HepG2 (cell line): ENCODE data around the gene ATM. TPM values are rescaled to one million over a fixed set of nuclear protein-coding genes. Genes with fewer than 3 reads are reported as not detected.
A peak's percentile ranks its signal among the peaks of the same experiment; 100 is the strongest.

Experiments used
- ASH2L ChIP-seq: fragments of 300-600, 200-600 bp; sonication (generic); IDR thresholded peaks from 2 replicates; pipeline ENCODE4 v1.7.0; 2017; ENCODE audit warnings: low read depth, mild to moderate bottlenecking, moderate library complexity, mixed read lengths, low read length; ENCODE audit not compliant: insufficient read length
- EED ChIP-seq: sonication (generic); formaldehyde crosslinking; IDR thresholded peaks from 2 replicates; pipeline ENCODE4 v1.5.0; 2020; ENCODE audit warnings: mild to moderate bottlenecking, missing genetic modification reagents
- HOXA5 ChIP-seq: sonication (generic); formaldehyde crosslinking; IDR thresholded peaks from 2 replicates; pipeline ENCODE4 v1.4.0; 2020; ENCODE audit warnings: missing genetic modification reagents
- KLF6 ChIP-seq: IDR thresholded peaks from 2 replicates; pipeline ENCODE4 v1.8.0; 2016; ENCODE audit warnings: missing biosample characterization, missing genetic modification reagents
- MEIS1 ChIP-seq: sonication (generic); formaldehyde crosslinking; IDR thresholded peaks from 2 replicates; pipeline ENCODE4 v1.9.0; 2021; ENCODE audit warnings: mild to moderate bottlenecking, missing genetic modification reagents, moderate library complexity, borderline replicate concordance
- NFAT5 ChIP-seq: sonication (generic); formaldehyde crosslinking; IDR thresholded peaks from 2 replicates; pipeline ENCODE4 v1.4.0; 2020; ENCODE audit warnings: missing genetic modification reagents
- NFE2L2 ChIP-seq: fragments of 150-350 bp; IDR thresholded peaks from 2 replicates; pipeline ENCODE4 v1.6.1; 2014; ENCODE audit warnings: low read length
- SETDB1 ChIP-seq: sonication (generic); formaldehyde crosslinking; IDR thresholded peaks from 2 replicates; pipeline ENCODE4 v1.5.1; 2020; ENCODE audit warnings: missing genetic modification reagents, mild to moderate bottlenecking, borderline replicate concordance
- SMAD9 ChIP-seq: sonication (generic); formaldehyde crosslinking; IDR thresholded peaks from 2 replicates; pipeline ENCODE4 v1.5.1; 2020; ENCODE audit warnings: mild to moderate bottlenecking, missing genetic modification reagents
- SOX6 ChIP-seq, 2 experiments: fragments of 450-650 bp in 1 of 2; sonication (generic) in 1 of 2; formaldehyde crosslinking in 1 of 2; IDR thresholded peaks; 2 replicates each; pipeline versions ENCODE4 v1.4.0 to v1.6.1; 2017 to 2020; ENCODE audit warnings: antibody characterized with exemption in 1 of 2, mild to moderate bottlenecking in 1 of 2, missing genetic modification reagents in 1 of 2
- STAT5B ChIP-seq: sonication (generic); formaldehyde crosslinking; IDR thresholded peaks from 2 replicates; pipeline ENCODE4 v1.4.0; 2020; ENCODE audit warnings: missing genetic modification reagents
- ZBTB3 ChIP-seq: sonication (generic); formaldehyde crosslinking; IDR thresholded peaks from 2 replicates; pipeline ENCODE4 v1.4.0; 2020; ENCODE audit warnings: low read depth, mild to moderate bottlenecking, moderate library complexity, missing genetic modification reagents, borderline replicate concordance
- ZNF143 ChIP-seq: sonication (generic); formaldehyde crosslinking; IDR thresholded peaks from 2 replicates; pipeline ENCODE4 v1.4.0; 2020; ENCODE audit warnings: missing genetic modification reagents
- ZNF205 ChIP-seq: IDR thresholded peaks from 2 replicates; pipeline ENCODE4 v1.6.1; 2018; ENCODE audit warnings: missing biosample characterization, missing genetic modification reagents
- ZNF207 ChIP-seq: fragments of 450-650 bp; IDR thresholded peaks from 2 replicates; pipeline ENCODE4 v1.6.1; 2016; ENCODE audit warnings: antibody characterized with exemption, borderline replicate concordance
- ZNF282 ChIP-seq: fragments of 450-650 bp; IDR thresholded peaks from 2 replicates; pipeline ENCODE4 v1.6.1; 2018; ENCODE audit not compliant: partially characterized antibody
- ZNF619 ChIP-seq: sonication (generic); formaldehyde crosslinking; IDR thresholded peaks from 2 replicates; pipeline ENCODE4 v1.4.0; 2020; ENCODE audit warnings: mild to moderate bottlenecking, missing genetic modification reagents
- ZNF749 ChIP-seq: sonication (generic); formaldehyde crosslinking; IDR thresholded peaks from 2 replicates; pipeline ENCODE4 v1.8.0; 2022; ENCODE audit warnings: mild to moderate bottlenecking, missing genetic modification reagents, moderate library complexity, borderline replicate concordance
- polyA plus RNA-seq, 8 experiments: library from polyadenylated mRNA; depleted of rRNA in 3 of 8; stranded (reverse) in 7 of 8; unstranded in 1 of 8; fragments of >200 nt; fragmentation: Illumina TruSeq in 4 of 8; extraction: Trizol in 4 of 8; gene quantifications; 2 replicates each; pipeline versions ENCODE4 v1.2.1 to v1.2.3, GENCODE V29; 2011 to 2016; ENCODE audit warnings: low read depth in 4 of 8, missing spikeins in 1 of 8, mixed read lengths in 1 of 8; ENCODE audit not compliant: insufficient read depth in 1 of 8
- total RNA-seq, 5 experiments: library from RNA; depleted of rRNA; stranded (reverse); fragments of >200 nt; fragmentation: Illumina TruSeq; extraction: Trizol; gene quantifications; 2 replicates each; pipeline ENCODE4 v1.2.3, GENCODE V29; 2016; ENCODE audit warnings: low read depth in 1 of 5
- TF ChIP-seq, protein P1 (sequence below): IDR thresholded peaks from 2 replicates; pipeline ENCODE4 v1.6.1; 2016; ENCODE audit warnings: missing biosample characterization, missing genetic modification reagents, low read depth
- TF ChIP-seq, protein P2 (sequence below): sonication (generic); formaldehyde crosslinking; IDR thresholded peaks from 2 replicates; pipeline ENCODE4 v1.5.1; 2020; ENCODE audit warnings: missing genetic modification reagents, mild to moderate bottlenecking, borderline replicate concordance
- TF ChIP-seq, protein P3 (sequence below): sonication (generic); formaldehyde crosslinking; IDR thresholded peaks from 2 replicates; pipeline ENCODE4 v1.4.0; 2020; ENCODE audit warnings: missing genetic modification reagents

ATM gene
- total and polyA plus RNA-seq, 2 of the 13 experiments (the other 11 are each of a cell fraction or from before 2014, with no cell fraction given), result 40.0 to 71.6 TPM

DNA sequence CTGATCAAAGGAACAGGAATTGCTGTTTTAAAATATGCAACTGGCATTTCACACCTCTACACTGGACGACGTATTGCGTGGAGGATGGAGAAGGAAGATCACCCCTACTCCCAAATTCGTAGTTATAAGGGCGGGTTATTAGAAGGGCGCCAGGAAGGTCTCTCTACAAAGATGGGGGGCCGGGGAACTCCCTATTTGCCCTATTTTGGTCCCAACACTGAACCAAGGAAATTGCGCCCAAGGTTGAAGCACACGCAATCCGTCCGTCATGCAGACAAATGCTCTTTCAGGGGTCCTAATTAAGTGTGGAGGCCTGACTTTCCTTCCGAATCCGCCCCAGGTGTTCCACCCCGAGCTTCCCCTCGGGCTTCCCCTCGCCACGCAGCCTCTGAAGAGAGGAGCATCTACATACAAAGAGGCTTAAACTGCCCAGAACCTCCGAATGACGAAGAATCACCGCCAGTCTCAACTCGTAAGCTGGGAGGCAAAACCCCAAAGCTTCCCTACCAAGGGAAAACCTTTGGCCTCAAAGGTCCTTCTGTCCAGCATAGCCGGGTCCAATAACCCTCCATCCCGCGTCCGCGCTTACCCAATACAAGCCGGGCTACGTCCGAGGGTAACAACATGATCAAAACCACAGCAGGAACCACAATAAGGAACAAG is 825 bp upstream of the ATM start (continued):
- TF ChIP-seq MEIS1 (CRISPR knock-in tag) (no peak), SETDB1 (CRISPR knock-in tag) (peak; percentile 64; the same call in 1 of the 2 replicates), NFE2L2 (no peak), ZNF619 (CRISPR knock-in tag) (no peak), ZNF207 (no peak), ZNF143 (CRISPR knock-in tag) (no peak), ZNF749 (no peak), HOXA5 (CRISPR knock-in tag) (no peak), SMAD9 (peak; percentile 35; the same call in 1 of the 2 replicates), STAT5B (0 out of 2 replicates have a peak, but pooled peaks have one; percentile 49), KLF6 (CRISPR knock-in tag) (no peak), NFAT5 (peak; percentile 45; the same call in 1 of the 2 replicates), ZBTB3 (CRISPR knock-in tag) (no peak), ZNF205 (no peak), ASH2L (peak; percentile 76), ZNF282 (no peak), EED (0 out of 2 replicates have a peak, but pooled peaks have one; percentile 39), SOX6 (IDR thresholded peaks at IDR 0.05) (no peak), SOX6 (CRISPR knock-in tag; IDR thresholded peaks at IDR 0.05) (no peak)
- TF ChIP-seq, protein P1, sequence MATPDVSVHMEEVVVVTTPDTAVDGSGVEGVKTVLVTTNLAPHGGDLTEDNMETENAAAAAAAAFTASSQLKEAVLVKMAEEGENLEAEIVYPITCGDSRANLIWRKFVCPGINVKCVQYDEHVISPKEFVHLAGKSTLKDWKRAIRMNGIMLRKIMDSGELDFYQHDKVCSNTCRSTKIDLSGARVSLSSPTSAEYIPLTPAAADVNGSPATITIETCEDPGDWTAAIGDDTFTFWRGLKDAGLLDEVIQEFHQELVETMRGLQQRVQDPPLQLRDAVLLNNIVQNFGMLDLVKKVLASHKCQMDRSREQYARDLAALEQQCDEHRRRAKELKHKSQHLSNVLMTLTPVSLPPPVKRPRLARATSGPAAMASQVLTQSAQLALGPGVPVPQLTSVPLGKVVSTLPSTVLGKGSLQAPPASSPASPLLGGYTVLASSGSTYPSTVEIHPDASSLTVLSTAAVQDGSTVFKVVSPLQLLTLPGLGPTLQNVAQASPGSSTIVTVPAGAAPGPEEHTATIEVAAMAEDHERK (CRISPR knock-in tag), result no peak
- TF ChIP-seq, protein P2, sequence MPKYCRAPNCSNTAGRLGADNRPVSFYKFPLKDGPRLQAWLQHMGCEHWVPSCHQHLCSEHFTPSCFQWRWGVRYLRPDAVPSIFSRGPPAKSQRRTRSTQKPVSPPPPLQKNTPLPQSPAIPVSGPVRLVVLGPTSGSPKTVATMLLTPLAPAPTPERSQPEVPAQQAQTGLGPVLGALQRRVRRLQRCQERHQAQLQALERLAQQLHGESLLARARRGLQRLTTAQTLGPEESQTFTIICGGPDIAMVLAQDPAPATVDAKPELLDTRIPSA (CRISPR knock-in tag), result no peak
- TF ChIP-seq, protein P3, sequence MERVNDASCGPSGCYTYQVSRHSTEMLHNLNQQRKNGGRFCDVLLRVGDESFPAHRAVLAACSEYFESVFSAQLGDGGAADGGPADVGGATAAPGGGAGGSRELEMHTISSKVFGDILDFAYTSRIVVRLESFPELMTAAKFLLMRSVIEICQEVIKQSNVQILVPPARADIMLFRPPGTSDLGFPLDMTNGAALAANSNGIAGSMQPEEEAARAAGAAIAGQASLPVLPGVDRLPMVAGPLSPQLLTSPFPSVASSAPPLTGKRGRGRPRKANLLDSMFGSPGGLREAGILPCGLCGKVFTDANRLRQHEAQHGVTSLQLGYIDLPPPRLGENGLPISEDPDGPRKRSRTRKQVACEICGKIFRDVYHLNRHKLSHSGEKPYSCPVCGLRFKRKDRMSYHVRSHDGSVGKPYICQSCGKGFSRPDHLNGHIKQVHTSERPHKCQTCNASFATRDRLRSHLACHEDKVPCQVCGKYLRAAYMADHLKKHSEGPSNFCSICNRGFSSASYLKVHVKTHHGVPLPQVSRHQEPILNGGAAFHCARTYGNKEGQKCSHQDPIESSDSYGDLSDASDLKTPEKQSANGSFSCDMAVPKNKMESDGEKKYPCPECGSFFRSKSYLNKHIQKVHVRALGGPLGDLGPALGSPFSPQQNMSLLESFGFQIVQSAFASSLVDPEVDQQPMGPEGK (CRISPR knock-in tag), result no peak
